Measurements from ENCODE around the gene TRAK1. TPM values are rescaled to one million over a fixed set of nuclear protein-coding genes. Genes with fewer than 3 reads are reported as not detected.

TRAK1 gene
- total and polyA plus RNA-seq, 10 of the 15 experiments (the other 5 are each of a cell fraction or from before 2014, with no cell fraction given): 6.6 to 46.2 (median 23.7) TPM

- FAIRE-seq (no peak), ATAC-seq (no peak), DNase-seq (ENCODE audit: low read depth, low spot score) (no peak)
- intact Hi-C loops (cut with micrococcal nuclease; ENCODE audit: unreplicated experiment) (no loop called here), in situ Hi-C loops (cut with MboI) (no loop called here)
- no peaks in the 10 kb centered on the region for H3K9me3 ChIP-seq (replicated peaks; ENCODE audit: control insufficient read depth, insufficient read depth, low read length)
- H4K20me1 ChIP-seq (ENCODE audit: control insufficient read depth, insufficient read depth): no peaks in the 10 kb centered on the region
- ChIA-PET CTCF (interaction anchor here (0.9 to 2.2 kb wide), 3 partner anchors 13 to 48 kb away, joined by 3 to 10 read pairs (median 5); no protein-coding TSS in a partner anchor), SMC1A (ENCODE audit: uncharacterized antibody, unreplicated experiment) (interaction anchor here (0.7 to 1.1 kb wide), 2 partner anchors 10 to 23 kb away, joined by 3 to 4 read pairs; no protein-coding TSS in a partner anchor), POLR2A (no interaction called here), RAD21 (ENCODE audit: unreplicated experiment) (interaction anchor here (0.5 kb wide), 1 partner anchor 295 kb away, joined by 4 read pairs; no protein-coding TSS in a partner anchor)
- H3K79me2 ChIP-seq (ENCODE audit: control insufficient read depth, insufficient read depth, low read length): peaks cover 12% of the 10 kb centered on the region
- BruUV-seq (replicated peaks): no TSS peak
- no peak overlapping the region for H3K4me3 ChIP-seq
- no peaks in the 10 kb centered on the region for H3K27me3 ChIP-seq (replicated peaks in 1 of 2; ENCODE audit: control insufficient read depth in 2 of 2, insufficient read depth in 2 of 2, low read length in 1 of 2)
- no peak overlapping the region for H3K4me2 ChIP-seq (ENCODE audit: control insufficient read depth, insufficient read depth)
- peaks cover 0 to 3% of the 10 kb centered on the region in 2 experiments; a peak in 2 of 4 replicates for H3K36me3 ChIP-seq (ENCODE audit: control insufficient read depth in 2 of 2, insufficient read depth in 2 of 2, low read length in 1 of 2)
- H3K27ac ChIP-seq (ENCODE audit: control insufficient read depth, insufficient read depth): no peak overlapping the region
- no peak overlapping the region for H3K9ac ChIP-seq (ENCODE audit: control insufficient read depth, insufficient read depth, low read length)
- peaks cover 4% of the 10 kb centered on the region; the same call in 1 of the 2 replicates for H3K4me1 ChIP-seq (ENCODE audit: control insufficient read depth, insufficient read depth, low read length)
- 91% methylated on average over 7 of the region's 7 CpGs for WGBS (ENCODE audit: insufficient coverage, insufficient replicate concordance, low lambda C conversion rate, missing lambda C conversion rate)
- no peak overlapping the region for H2AFZ ChIP-seq (ENCODE audit: control insufficient read depth, low read depth, low read length)
- TF ChIP-seq, protein P1, sequence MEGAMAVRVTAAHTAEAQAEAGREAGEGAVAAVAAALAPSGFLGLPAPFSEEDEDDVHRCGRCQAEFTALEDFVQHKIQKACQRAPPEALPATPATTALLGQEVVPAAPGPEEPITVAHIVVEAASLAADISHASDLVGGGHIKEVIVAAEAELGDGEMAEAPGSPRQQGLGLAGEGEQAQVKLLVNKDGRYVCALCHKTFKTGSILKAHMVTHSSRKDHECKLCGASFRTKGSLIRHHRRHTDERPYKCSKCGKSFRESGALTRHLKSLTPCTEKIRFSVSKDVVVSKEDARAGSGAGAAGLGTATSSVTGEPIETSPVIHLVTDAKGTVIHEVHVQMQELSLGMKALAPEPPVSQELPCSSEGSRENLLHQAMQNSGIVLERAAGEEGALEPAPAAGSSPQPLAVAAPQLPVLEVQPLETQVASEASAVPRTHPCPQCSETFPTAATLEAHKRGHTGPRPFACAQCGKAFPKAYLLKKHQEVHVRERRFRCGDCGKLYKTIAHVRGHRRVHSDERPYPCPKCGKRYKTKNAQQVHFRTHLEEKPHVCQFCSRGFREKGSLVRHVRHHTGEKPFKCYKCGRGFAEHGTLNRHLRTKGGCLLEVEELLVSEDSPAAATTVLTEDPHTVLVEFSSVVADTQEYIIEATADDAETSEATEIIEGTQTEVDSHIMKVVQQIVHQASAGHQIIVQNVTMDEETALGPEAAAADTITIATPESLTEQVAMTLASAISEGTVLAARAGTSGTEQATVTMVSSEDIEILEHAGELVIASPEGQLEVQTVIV (IDR thresholded peaks at IDR 0.05; ENCODE audit: borderline replicate concordance, partially characterized antibody): no peak
These were observed 52.3 kb downstream of the TRAK1 start for GRCh38 chr3:42143440-42143839.

DNA sequence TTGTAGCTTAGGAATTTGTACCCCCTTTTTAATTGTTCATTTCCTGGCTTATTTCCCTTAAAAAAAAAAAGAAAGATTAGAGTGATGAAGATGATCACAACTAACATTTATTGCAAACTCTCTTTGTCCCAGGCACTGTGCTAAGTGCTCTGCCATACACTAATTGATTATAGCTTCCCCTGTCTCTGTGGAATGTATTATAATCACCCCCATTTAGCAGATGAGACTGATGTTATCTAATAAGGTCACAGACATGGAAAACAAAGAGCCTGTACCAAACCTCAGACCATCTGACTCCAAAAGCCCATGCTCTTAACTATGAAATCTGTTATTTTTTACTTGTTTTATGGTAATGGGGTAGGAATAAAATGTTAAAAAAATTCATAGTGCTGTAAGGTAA is 53.1 kb downstream of the TRAK1 start:
- ChIA-PET SMC1A (ENCODE audit: uncharacterized antibody, unreplicated experiment) (interaction anchor here (0.7 to 1.5 kb wide), 4 partner anchors 9 to 45 kb away, joined by 3 to 6 read pairs (median 4); no protein-coding TSS in a partner anchor), CTCF (interaction anchor here (0.9 to 2.2 kb wide), 3 partner anchors 14 to 47 kb away, joined by 3 to 10 read pairs (median 5); no protein-coding TSS in a partner anchor), RAD21 (ENCODE audit: unreplicated experiment) (interaction anchor here (0.5 to 1.1 kb wide), 2 partner anchors 45 to 294 kb away, joined by 3 to 4 read pairs; no protein-coding TSS in a partner anchor), POLR2A (no interaction called here)
- in situ Hi-C loops (cut with MboI) (no loop called here), intact Hi-C loops (cut with micrococcal nuclease; ENCODE audit: unreplicated experiment) (no loop called here)
- H2AFZ ChIP-seq (ENCODE audit: control insufficient read depth, low read depth, low read length): no peak overlapping the region
- H3K4me1 ChIP-seq (ENCODE audit: control insufficient read depth, insufficient read depth, low read length): peaks cover 4% of the 10 kb centered on the region; the same call in 1 of the 2 replicates
- DNase-seq (ENCODE audit: low read depth, low spot score) (no peak), ATAC-seq (no peak), FAIRE-seq (no peak)
- H3K27ac ChIP-seq (ENCODE audit: control insufficient read depth, insufficient read depth): no peak overlapping the region
- no peak overlapping the region for H3K9ac ChIP-seq (ENCODE audit: control insufficient read depth, insufficient read depth, low read length)
- TF ChIP-seq ETV6 (conservative IDR thresholded peaks at IDR 0.05 in 1 of 2, IDR thresholded peaks at IDR 0.05 in 1 of 2; ENCODE audit: borderline replicate concordance in 1 of 2, low read depth in 1 of 2): no peak
- no peak overlapping the region for H3K4me3 ChIP-seq
- no peaks in the 10 kb centered on the region for H3K9me3 ChIP-seq (replicated peaks; ENCODE audit: control insufficient read depth, insufficient read depth, low read length)
- no peaks in the 10 kb centered on the region for H3K27me3 ChIP-seq (replicated peaks in 1 of 2; ENCODE audit: control insufficient read depth in 2 of 2, insufficient read depth in 2 of 2, low read length in 1 of 2)
- H3K4me2 ChIP-seq (ENCODE audit: control insufficient read depth, insufficient read depth): no peak overlapping the region
- BruUV-seq (replicated peaks): no TSS peak
- H3K79me2 ChIP-seq (ENCODE audit: control insufficient read depth, insufficient read depth, low read length): peaks cover 14% of the 10 kb centered on the region
- H3K36me3 ChIP-seq (ENCODE audit: control insufficient read depth in 2 of 2, insufficient read depth in 2 of 2, low read length in 1 of 2): peaks cover 0 to 3% of the 10 kb centered on the region in 2 experiments; a peak in 2 of 4 replicates
- no peaks in the 10 kb centered on the region for H4K20me1 ChIP-seq (ENCODE audit: control insufficient read depth, insufficient read depth)

Data from GM12878 (cell line).